ENCODE data around the gene AMT.

- no peak for TF ChIP-seq SUZ12 (IDR thresholded peaks at IDR 0.05; ENCODE audit: extremely low read depth, insufficient read depth, insufficient read length)
- TF ChIP-seq ZNF274 (IDR thresholded peaks at IDR 0.05; ENCODE audit: low read depth, low read length), result no peak
These were observed 23.1 kb upstream of the AMT start for GRCh38 chr3:49445391-49445790.

All from NT2/D1 (cell line).